Measurements from ENCODE around the gene SNAP23. TPM values are rescaled to one million over a fixed set of nuclear protein-coding genes. Genes with fewer than 3 reads are reported as not detected.
A peak's percentile ranks its signal among the peaks of the same experiment; 100 is the strongest.

SNAP23 gene
- total and polyA plus RNA-seq, 2 of the 8 experiments (the other 6 are each of a cell fraction or from before 2014, with no cell fraction given): 58.0 to 72.8 TPM

- peak; percentile 75 for TF ChIP-seq POLR2AphosphoS5 (IDR thresholded peaks at IDR 0.05; ENCODE audit: low read depth, low read length)
- peak; percentile 48 for TF ChIP-seq TAF7 (optimal IDR thresholded peaks at IDR 0.05; ENCODE audit: borderline replicate concordance, low read depth, low read length)
- TF ChIP-seq E2F6 (IDR thresholded peaks at IDR 0.05): peak; percentile 66
- no peak for TF ChIP-seq RXRA (IDR thresholded peaks at IDR 0.05; ENCODE audit: insufficient read depth, low read depth, low read length)
- no peak for TF ChIP-seq SIRT6 (IDR thresholded peaks at IDR 0.05; ENCODE audit: low read length)
- no peak for TF ChIP-seq RAD21 (IDR thresholded peaks at IDR 0.05 in 1 of 2, conservative IDR thresholded peaks at IDR 0.05 in 1 of 2; ENCODE audit: low read depth in 2 of 2, low read length in 2 of 2)
- TF ChIP-seq JUN (IDR thresholded peaks at IDR 0.05; ENCODE audit: low read depth, low read length): no peak
- TF ChIP-seq SP4 (IDR thresholded peaks at IDR 0.05; ENCODE audit: low read length): no peak
- 0 out of 2 replicates have a peak, but pooled peaks have one; percentile 23 for TF ChIP-seq SUZ12 (IDR thresholded peaks at IDR 0.05; ENCODE audit: low read length)
- TF ChIP-seq CREB1 (IDR thresholded peaks at IDR 0.05): no peak
- no peak for TF ChIP-seq CHD7 (IDR thresholded peaks at IDR 0.05; ENCODE audit: insufficient replicate concordance, low read length)
Observed at GRCh38 chr15:42581272-42581730, 85.9 kb downstream of the SNAP23 start (continued).

Measured in H1 (cell line).